Astrocyte (in vitro differentiated cells and primary cell): Measurements from ENCODE around the gene FFAR3. TPM values are rescaled to one million over a fixed set of nuclear protein-coding genes. Genes with fewer than 3 reads are reported as not detected.

ENCODE experiments used
- DNase-seq: peaks from one replicate; pipeline ENCODE4 v3.0.0-alpha.2; 2010; ENCODE audit warnings: low read depth
- FAIRE-seq: peaks from 2 replicates; lab custom pipeline; 2011; peaks lifted over from hg19 to GRCh38; lab: Jason Lieb, UNC
- H2AFZ ChIP-seq: 2 replicates; pipeline ENCODE4 v1.6.0; 2012; ENCODE audit warnings: low read depth, low read length, inconsistent platforms
- H3K27ac ChIP-seq: 2 replicates; pipeline ENCODE4 v1.5.1; 2011; ENCODE audit warnings: low read depth, low read length, inconsistent platforms
- H3K27me3 ChIP-seq: 2 replicates; pipeline ENCODE4 v1.6.0; 2011; ENCODE audit warnings: low read length, inconsistent platforms; ENCODE audit not compliant: insufficient read depth
- H3K36me3 ChIP-seq: 2 replicates; pipeline ENCODE4 v1.5.1; 2011; ENCODE audit warnings: low read length, inconsistent platforms; ENCODE audit not compliant: insufficient read depth
- H3K4me1 ChIP-seq: 2 replicates; pipeline ENCODE4 v1.5.1; 2011; ENCODE audit warnings: low read length, inconsistent platforms; ENCODE audit not compliant: insufficient read depth
- H3K4me2 ChIP-seq: 2 replicates; pipeline ENCODE4 v1.6.0; 2012; ENCODE audit warnings: low read length, inconsistent platforms
- H3K4me3 ChIP-seq: 2 replicates; pipeline ENCODE4 v1.5.1; 2011; ENCODE audit warnings: low read depth, mild to moderate bottlenecking, low read length, inconsistent platforms; ENCODE audit not compliant: insufficient read depth
- H3K79me2 ChIP-seq: 2 replicates; pipeline ENCODE4 v1.6.0; 2012; ENCODE audit warnings: mild to moderate bottlenecking, low read length, inconsistent platforms; ENCODE audit not compliant: insufficient read depth
- H3K9ac ChIP-seq: 2 replicates; pipeline ENCODE4 v1.6.0; 2012; ENCODE audit warnings: mild to moderate bottlenecking, low read length, inconsistent platforms
- H3K9me3 ChIP-seq: 2 replicates; pipeline ENCODE4 v1.5.1; 2012; ENCODE audit warnings: low read depth, mild to moderate bottlenecking, low read length, inconsistent platforms; ENCODE audit not compliant: insufficient read depth
- H4K20me1 ChIP-seq: 2 replicates; pipeline ENCODE4 v1.6.0; 2012; ENCODE audit warnings: low read length, inconsistent platforms; ENCODE audit not compliant: insufficient read depth
- H3K27ac Mint-ChIP-seq: one replicate; pipeline ENCODE4 v1.8.0; 2021; ENCODE audit warnings: mild to moderate bottlenecking, mixed read lengths; ENCODE audit not compliant: unreplicated experiment
- H3K27me3 Mint-ChIP-seq: one replicate; pipeline ENCODE4 v1.8.0; 2021; ENCODE audit warnings: low read depth, mixed read lengths; ENCODE audit not compliant: unreplicated experiment
- H3K36me3 Mint-ChIP-seq: one replicate; pipeline ENCODE4 v1.8.0; 2021; ENCODE audit warnings: low read depth, mixed read lengths; ENCODE audit not compliant: unreplicated experiment
- H3K4me1 Mint-ChIP-seq: one replicate; pipeline ENCODE4 v1.8.0; 2021; ENCODE audit warnings: low read depth, mixed read lengths; ENCODE audit not compliant: unreplicated experiment
- H3K4me3 Mint-ChIP-seq: one replicate; pipeline ENCODE4 v1.8.0; 2021; ENCODE audit warnings: mild to moderate bottlenecking, moderate library complexity, mixed read lengths; ENCODE audit not compliant: unreplicated experiment
- H3K9me3 Mint-ChIP-seq: one replicate; pipeline ENCODE4 v1.8.0; 2021; ENCODE audit warnings: mild to moderate bottlenecking, mixed read lengths; ENCODE audit not compliant: unreplicated experiment
- EZH2 ChIP-seq: IDR thresholded peaks from 2 replicates; pipeline ENCODE4 v1.6.1; 2012; ENCODE audit warnings: mild to moderate bottlenecking, low read length, inconsistent platforms; ENCODE audit not compliant: insufficient read depth
- total RNA-seq: library from RNA; stranded (reverse); gene quantifications from 2 replicates; pipeline ENCODE4 v1.2.1, GENCODE V29; 2021
- TF ChIP-seq, protein P1 (sequence below): IDR thresholded peaks from 2 replicates; pipeline ENCODE4 v1.5.1; 2011; ENCODE audit warnings: low read depth, mild to moderate bottlenecking, inconsistent platforms, low read length, moderate library complexity; ENCODE audit not compliant: insufficient read depth

The FFAR3 gene
- total RNA-seq, 1 donor from 2014 or later, result not detected

DNA sequence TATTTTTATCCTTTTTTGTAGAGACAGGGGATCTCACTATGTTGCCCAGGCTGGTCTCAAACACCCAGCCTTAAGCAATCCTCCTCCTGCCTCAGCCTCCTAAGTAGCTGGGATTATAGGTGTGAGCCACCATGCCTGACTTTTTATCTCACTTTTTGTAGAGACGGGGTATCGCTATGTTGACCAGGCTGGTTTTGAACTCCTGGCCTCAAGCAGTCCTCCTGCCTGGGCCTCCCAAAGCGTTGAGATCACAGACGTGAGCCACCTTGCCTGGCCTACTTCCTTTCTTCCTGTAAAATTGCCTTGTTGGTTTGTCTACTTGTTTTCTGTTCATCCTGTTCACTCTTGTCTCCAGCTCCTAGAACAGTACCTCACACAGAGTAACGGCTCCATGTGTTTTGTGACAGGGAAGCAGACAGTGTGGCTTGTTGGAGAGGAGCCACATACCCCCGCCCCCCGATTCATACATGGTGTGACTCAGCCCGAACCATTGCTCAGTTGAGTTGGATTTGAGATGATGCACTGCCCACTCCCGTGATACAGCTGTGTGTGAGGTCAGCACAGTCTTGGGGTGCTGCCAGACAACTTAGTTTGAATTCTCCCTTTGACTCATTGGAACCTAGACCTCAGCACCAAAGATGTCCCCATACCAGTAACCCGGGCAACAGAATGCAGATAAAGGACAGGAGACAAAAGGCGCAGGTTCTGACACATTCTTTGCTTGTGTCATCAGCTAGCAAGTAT lies 46.8 kb downstream of the FFAR3 start:
- Histone ChIP-seq H2AFZ (no peak overlapping the region), H3K4me3 (no peak overlapping the region), H3K4me1 (no peaks in the 10 kb centered on the region), H4K20me1 (no peaks in the 10 kb centered on the region), H3K36me3 (no peaks in the 10 kb centered on the region), H3K27me3 (no peaks in the 10 kb centered on the region), H3K9ac (no peak overlapping the region), H3K27ac (no peak overlapping the region), H3K9me3 (no peaks in the 10 kb centered on the region), H3K4me2 (no peak overlapping the region), H3K79me2 (no peaks in the 10 kb centered on the region)
- no peak overlapping the region for H3K4me3 Mint-ChIP-seq
- no peaks in the 10 kb centered on the region for H3K36me3 Mint-ChIP-seq
- H3K9me3 Mint-ChIP-seq, result peaks cover 8% of the 10 kb centered on the region
- FAIRE-seq (peak; percentile 49), DNase-seq (peak; percentile 80)
- H3K27me3 Mint-ChIP-seq, result peaks cover 14% of the 10 kb centered on the region
- peaks cover 9% of the 10 kb centered on the region for H3K4me1 Mint-ChIP-seq
- TF ChIP-seq, protein P1, sequence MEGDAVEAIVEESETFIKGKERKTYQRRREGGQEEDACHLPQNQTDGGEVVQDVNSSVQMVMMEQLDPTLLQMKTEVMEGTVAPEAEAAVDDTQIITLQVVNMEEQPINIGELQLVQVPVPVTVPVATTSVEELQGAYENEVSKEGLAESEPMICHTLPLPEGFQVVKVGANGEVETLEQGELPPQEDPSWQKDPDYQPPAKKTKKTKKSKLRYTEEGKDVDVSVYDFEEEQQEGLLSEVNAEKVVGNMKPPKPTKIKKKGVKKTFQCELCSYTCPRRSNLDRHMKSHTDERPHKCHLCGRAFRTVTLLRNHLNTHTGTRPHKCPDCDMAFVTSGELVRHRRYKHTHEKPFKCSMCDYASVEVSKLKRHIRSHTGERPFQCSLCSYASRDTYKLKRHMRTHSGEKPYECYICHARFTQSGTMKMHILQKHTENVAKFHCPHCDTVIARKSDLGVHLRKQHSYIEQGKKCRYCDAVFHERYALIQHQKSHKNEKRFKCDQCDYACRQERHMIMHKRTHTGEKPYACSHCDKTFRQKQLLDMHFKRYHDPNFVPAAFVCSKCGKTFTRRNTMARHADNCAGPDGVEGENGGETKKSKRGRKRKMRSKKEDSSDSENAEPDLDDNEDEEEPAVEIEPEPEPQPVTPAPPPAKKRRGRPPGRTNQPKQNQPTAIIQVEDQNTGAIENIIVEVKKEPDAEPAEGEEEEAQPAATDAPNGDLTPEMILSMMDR, result no peak
- TF ChIP-seq EZH2, result no peak
- H3K27ac Mint-ChIP-seq, result peak overlapping the region; percentile 66

DNA sequence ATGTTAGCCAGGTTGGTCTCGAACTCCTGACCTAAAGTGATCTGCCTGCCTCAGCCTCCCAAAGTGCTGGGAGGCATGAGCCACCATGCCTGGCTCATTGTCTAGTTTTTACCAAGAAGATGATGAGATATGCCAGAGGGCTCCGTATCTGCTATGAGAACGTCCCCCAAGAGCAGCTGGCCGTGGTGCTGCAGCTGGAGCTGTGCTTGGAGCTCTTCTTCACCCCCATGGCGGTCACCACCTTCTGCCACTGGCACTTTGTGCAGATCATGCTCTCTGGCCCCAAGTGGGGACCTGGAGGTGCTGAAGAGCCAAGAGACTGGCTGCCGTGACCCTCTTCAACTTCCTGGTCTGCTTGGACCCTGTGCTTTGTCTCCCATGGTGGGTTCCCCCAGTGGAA lies 49.4 kb downstream of the FFAR3 start:
- Histone ChIP-seq H3K4me2 (no peak overlapping the region), H3K4me1 (no peaks in the 10 kb centered on the region), H3K9ac (no peak overlapping the region), H3K27ac (no peak overlapping the region), H2AFZ (no peak overlapping the region), H3K27me3 (no peaks in the 10 kb centered on the region), H3K9me3 (no peaks in the 10 kb centered on the region), H3K79me2 (no peaks in the 10 kb centered on the region), H3K4me3 (no peak overlapping the region), H4K20me1 (no peaks in the 10 kb centered on the region), H3K36me3 (no peaks in the 10 kb centered on the region)
- FAIRE-seq (no peak), DNase-seq (no peak)
- TF ChIP-seq EZH2, result no peak
- TF ChIP-seq, protein P1, result no peak
- H3K9me3 Mint-ChIP-seq, result peaks cover 9% of the 10 kb centered on the region
- H3K27me3 Mint-ChIP-seq, result peaks cover 17% of the 10 kb centered on the region
- H3K4me1 Mint-ChIP-seq, result peaks cover 9% of the 10 kb centered on the region
- H3K27ac Mint-ChIP-seq, result no peak overlapping the region
- H3K4me3 Mint-ChIP-seq, result no peak overlapping the region
- H3K36me3 Mint-ChIP-seq, result no peaks in the 10 kb centered on the region
